ENCODE data around the gene CYP26A1.

Gene CYP26A1

DNA sequence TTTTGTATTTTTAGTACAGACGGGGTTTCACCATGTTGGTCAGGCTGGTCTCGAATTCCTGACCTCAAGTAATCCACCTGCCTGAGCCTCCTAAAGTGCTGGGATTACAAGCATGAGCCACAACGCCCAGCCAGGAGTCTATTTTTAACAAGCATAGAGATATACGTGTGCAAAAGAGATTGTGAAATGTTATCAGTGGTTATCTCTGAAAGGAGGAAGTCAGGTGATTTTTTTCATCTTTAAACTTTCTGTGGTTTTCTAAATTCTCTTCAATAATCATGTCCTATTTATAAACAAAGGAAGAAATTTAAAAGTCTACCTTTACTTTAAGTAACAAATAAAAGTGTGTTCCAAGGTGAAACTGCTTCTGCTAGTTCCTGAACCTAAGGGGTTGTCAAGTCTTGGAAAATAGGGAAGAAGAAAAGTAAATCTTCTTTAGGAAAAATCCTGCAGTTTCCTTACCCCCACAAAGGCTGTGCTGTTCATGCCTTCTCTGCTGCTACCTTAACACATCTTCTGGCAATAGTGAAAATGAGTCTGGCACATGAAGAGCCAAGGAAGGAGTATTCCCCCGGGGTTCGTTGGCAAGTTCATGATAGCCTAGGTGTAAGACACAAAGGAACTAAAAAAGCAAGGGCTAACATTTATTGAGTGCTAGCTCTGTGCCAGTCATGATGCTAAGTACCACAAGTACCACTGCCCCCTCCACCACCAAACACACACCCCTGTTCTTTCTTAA is 51.1 kb downstream of the CYP26A1 start:
- no peak for DNase-seq

DNA sequence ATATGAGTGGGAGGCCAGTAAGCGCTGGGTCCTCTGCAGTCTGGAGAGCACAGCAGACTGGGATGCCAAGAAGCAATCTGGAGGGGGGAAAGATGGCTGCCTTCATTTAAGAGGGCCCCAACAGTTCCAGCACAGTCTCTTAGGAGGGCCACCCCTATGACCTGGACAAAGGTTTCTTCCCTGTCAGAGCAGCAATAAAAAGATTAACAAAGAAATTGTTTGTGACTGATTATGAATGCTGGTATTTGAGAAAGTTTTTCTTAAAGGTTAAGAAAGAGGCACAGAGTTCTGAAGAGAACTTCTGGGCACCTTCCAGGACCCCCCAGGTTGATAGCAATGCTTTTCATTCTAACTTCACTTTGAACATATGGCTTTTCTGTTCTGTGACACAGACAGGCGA is 52.3 kb downstream of the CYP26A1 start:
- no peak for DNase-seq

DNA sequence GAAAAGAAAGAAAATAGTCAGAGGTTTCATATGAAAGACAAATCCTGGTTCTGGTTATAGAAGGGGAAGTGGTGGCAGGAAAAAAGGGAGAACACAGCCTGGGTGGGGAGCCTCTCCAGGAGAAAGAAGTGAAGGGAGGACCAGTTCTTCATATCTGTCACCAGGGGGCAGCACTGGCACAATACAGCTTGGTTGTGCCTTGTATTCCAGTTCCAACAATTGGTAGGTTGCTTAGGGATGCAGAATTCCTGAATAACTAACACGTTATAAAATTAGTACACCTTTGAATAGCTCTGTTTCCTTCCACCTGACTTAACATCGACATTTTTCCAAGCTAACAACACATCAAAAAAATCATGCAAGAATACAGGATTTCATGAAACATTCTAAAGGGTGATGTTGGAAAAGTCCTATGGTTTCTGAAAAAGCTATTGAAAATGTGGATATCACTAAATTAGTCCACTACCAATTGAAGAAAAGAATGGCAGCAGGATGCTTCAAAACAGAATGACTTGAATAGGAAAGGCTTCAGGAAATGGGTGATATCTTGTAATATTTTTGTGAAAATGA is 52.9 kb downstream of the CYP26A1 start:
- DNase-seq = peak; percentile 24
